ENCODE data around the gene EPS8.

DNA sequence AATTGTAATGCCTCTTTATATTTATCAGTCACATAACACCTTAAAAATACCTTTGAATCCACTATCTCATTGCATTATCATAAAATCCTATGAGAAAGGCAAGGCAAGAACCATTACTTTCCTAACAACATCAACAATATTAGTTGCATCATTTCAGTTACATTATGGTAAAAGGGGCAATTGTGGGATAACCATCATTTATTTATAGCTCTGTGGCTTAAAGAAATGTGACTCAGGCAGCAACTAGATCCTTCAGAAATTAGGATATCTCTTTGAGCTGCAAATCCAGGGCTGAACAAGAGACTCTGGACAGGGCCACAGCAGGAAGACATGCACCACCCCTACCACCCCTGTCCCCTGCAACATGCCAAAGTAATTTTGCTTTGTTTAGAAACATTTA is 36.4 kb downstream of the EPS8 start:
- TF ChIP-seq, protein P1, sequence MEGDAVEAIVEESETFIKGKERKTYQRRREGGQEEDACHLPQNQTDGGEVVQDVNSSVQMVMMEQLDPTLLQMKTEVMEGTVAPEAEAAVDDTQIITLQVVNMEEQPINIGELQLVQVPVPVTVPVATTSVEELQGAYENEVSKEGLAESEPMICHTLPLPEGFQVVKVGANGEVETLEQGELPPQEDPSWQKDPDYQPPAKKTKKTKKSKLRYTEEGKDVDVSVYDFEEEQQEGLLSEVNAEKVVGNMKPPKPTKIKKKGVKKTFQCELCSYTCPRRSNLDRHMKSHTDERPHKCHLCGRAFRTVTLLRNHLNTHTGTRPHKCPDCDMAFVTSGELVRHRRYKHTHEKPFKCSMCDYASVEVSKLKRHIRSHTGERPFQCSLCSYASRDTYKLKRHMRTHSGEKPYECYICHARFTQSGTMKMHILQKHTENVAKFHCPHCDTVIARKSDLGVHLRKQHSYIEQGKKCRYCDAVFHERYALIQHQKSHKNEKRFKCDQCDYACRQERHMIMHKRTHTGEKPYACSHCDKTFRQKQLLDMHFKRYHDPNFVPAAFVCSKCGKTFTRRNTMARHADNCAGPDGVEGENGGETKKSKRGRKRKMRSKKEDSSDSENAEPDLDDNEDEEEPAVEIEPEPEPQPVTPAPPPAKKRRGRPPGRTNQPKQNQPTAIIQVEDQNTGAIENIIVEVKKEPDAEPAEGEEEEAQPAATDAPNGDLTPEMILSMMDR (IDR thresholded peaks at IDR 0.05) = no peak
- TF ChIP-seq POLR2A (IDR thresholded peaks at IDR 0.05) = no peak

Data from lower leg skin (tissue), 3 donors.